Activated CD4-positive, alpha-beta T cell treated with anti-CD3 and anti-CD28 coated beads, Interleukin-2, amount 10 ng/mL, durations not matched to agents 7 days and 5 days (primary cell): ENCODE results near the gene SCRG1. TPM values are rescaled to one million over a fixed set of nuclear protein-coding genes. Genes with fewer than 3 reads are reported as not detected.
A peak's percentile ranks its signal among the peaks of the same experiment; 100 is the strongest.

Source experiments
- CTCF ChIA-PET: fragments of 350-600 bp; sonication (Branson Sonifier 250); formaldehyde crosslinking; loops from one replicate; lab custom pipeline; 2021; ENCODE audit warnings: antibody characterized with exemption; lab: Charles Lee
- POLR2A ChIA-PET: fragments of 350-600 bp; sonication (Branson Sonifier 250); formaldehyde crosslinking; loops from one replicate; lab custom pipeline; 2021; ENCODE audit warnings: antibody characterized with exemption; lab: Charles Lee
- DNase-seq: peaks from one replicate; pipeline ENCODE4 v3.0.0-alpha.2; 2020
- H3K27ac Mint-ChIP-seq: one replicate; pipeline ENCODE4 v1.8.0; 2021; ENCODE audit warnings: mild to moderate bottlenecking, moderate library complexity, mixed read lengths
- H3K27me3 Mint-ChIP-seq: one replicate; pipeline ENCODE4 v1.8.0; 2021; ENCODE audit warnings: mixed read lengths
- H3K36me3 Mint-ChIP-seq: one replicate; pipeline ENCODE4 v1.8.0; 2021; ENCODE audit warnings: low read depth, mixed read lengths
- H3K4me1 Mint-ChIP-seq: one replicate; pipeline ENCODE4 v1.8.0; 2021; ENCODE audit warnings: mixed read lengths
- H3K4me3 Mint-ChIP-seq: one replicate; pipeline ENCODE4 v1.8.0; 2021; ENCODE audit warnings: mild to moderate bottlenecking, moderate library complexity, mixed read lengths
- H3K9me3 Mint-ChIP-seq: one replicate; pipeline ENCODE4 v1.8.0; 2021; ENCODE audit warnings: mixed read lengths
- total RNA-seq, 2 experiments: library from RNA; stranded (reverse); gene quantifications; one replicate each; pipeline ENCODE4 v1.2.3, GENCODE V29; 2021

SCRG1 gene
- total RNA-seq = not detected

DNA sequence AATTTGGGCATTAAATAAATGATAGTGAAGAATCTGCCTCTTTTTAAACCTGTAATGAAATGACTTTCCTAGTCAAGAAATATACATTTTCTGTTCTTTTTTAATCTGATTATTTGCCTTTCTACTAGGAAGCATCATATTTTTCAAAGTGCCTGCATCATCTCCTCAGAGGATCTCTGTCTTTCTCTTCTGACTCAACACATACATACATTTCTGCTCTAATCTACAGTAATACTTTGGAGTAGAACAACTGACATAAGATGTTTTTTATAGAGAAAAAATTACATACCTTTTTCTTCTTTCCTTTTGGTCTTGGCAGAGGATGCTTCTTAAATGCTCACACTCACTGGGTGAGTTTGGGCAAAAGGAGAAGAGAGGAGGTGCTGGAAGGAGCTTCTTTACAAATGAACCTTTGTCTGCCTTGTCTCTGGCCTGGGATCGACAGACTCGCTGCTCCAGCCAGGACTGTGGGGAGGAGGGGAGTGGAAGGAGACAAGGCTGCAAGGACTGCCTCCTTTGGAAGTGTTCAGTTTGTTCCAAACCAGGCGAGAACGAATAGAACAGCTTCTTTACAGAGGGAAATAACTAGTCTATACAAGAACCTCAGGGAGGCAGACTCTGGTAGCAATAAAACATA, at the start of gene SCRG1:
TSS of gene SCRG1 (minus strand) at position 338 of the 637 bp plus-strand sequence. CDS start 7,702 bp downstream, outside the sequence.
- POLR2A ChIA-PET = no interaction called here
- no peak within 1 kb of the TSS for H3K27ac Mint-ChIP-seq
- no peak for DNase-seq

DNA sequence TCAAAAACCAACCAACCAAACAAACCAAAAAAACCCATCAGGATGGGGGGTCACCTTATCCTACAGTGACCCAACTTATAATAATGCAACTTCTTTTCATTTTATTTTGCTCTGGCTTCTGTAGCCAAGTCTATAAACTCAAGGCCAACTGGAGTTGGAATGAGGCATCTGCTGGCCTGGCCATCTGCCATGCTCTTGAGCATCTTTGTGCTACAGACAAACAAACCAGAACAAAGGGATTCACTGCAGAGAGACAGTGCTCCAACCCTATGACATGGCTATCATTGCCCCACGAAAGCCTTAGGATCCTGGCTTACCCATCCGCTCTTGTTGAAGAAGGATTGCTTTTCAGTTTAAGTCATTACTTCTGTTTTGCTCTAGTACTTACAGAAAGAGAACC, 49.2 kb upstream of the SCRG1 start:
- ChIA-PET CTCF (no interaction called here), POLR2A (no interaction called here)
- Mint-ChIP-seq H3K27ac (no peak overlapping the region), H3K4me1 (peaks cover 7% of the 10 kb centered on the region), H3K27me3 (no peaks in the 10 kb centered on the region), H3K4me3 (no peak overlapping the region), H3K36me3 (peaks cover 3% of the 10 kb centered on the region), H3K9me3 (peaks cover 2% of the 10 kb centered on the region)
- DNase-seq = no peak

More for the DNA sequence above, at the start of gene SCRG1:
- Mint-ChIP-seq H3K27me3 (peaks cover 2% of the 10 kb centered on the region), H3K36me3 (peaks cover 8% of the 10 kb centered on the region), H3K9me3 (no peaks in the 10 kb centered on the region), H3K4me3 (no peak within 1 kb of the TSS), H3K4me1 (peaks cover 3% of the 10 kb centered on the region)
- CTCF ChIA-PET = interaction anchor here (0.6 to 1.2 kb wide), 2 partner anchors 13 to 14 kb away, joined by 3 read pairs; no protein-coding TSS in a partner anchor

DNA sequence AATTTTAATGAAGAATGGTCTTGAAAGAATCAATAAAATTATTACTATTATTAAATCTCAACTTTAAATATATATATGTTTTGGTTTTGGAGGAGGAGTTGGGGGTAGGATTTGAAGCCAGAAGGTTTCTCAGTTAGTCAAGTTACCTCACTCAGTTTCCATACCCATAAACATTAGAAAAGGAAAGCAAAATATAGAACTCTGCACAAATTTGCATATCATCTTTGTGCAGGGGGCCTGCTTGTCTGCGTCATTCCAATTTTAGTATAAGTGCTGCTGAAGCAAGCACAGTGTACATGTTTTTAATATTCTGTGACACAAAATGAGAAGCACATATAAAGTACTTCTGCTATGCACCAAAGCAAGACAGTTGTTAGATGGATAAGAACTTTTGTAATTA, 47.5 kb upstream of the SCRG1 start:
- no peak overlapping the region for H3K4me3 Mint-ChIP-seq
- H3K36me3 Mint-ChIP-seq = peaks cover 6% of the 10 kb centered on the region
- ChIA-PET POLR2A (no interaction called here), CTCF (no interaction called here)
- no peak for DNase-seq
- H3K27ac Mint-ChIP-seq = no peak overlapping the region
- no peaks in the 10 kb centered on the region for H3K27me3 Mint-ChIP-seq
- H3K4me1 Mint-ChIP-seq = peaks cover 17% of the 10 kb centered on the region
- peaks cover 2% of the 10 kb centered on the region for H3K9me3 Mint-ChIP-seq

DNA sequence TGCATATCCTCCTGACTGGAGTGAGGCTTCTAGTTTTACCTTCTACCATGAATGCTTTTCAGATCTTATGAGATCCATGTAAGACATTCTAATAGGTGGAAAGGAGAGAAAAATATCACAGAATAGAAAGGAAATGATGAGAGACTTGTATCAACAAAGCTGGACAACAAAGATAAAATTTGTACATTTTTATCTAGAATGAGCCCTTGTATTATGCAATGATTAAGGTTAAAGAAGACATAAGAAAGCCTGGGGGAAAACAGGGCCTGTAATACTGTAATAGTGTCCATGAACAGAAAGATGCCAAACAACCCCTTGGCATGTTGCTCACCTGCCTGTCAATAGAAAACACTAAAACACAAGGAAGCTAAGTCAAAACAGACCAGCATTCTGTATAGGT, 44.2 kb upstream of the SCRG1 start:
- POLR2A ChIA-PET = no interaction called here

DNA sequence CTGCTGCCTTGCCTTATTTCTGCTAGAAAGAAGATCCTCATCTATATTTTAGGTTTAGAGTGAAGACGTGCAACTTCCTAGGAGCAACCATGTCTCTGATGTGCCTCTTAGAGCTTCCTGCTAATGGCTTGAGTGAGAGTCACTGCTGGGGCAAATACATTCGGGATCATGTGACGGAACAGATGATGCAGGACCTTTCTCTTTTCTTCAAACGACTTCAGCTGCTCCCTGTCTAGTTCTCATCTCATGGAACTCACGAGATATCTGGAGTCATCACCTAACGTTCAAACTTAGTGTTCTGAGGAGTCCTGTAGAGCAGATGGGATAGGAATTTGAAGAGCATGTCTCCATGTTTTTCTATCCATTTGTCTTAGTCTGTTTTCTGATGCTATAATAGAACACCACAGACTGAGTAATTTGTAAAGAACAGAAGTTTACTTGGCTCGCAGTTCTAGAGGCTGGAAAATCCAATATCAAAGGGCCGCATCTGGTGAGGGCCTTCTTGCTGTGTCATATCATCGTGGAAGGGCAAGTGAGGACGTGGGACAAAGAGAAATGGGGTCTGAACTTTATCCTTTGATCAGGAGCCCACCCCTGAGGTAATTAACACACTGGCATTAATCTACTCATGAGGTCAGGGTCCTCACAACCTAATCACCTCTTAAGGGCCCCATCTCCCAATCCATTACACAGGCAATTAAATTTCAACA, 43.5 kb upstream of the SCRG1 start:
- Mint-ChIP-seq H3K36me3 (peaks cover 6% of the 10 kb centered on the region), H3K4me3 (no peak overlapping the region), H3K27me3 (no peaks in the 10 kb centered on the region), H3K27ac (no peak overlapping the region), H3K9me3 (peaks cover 6% of the 10 kb centered on the region), H3K4me1 (peaks cover 30% of the 10 kb centered on the region)
- ChIA-PET POLR2A (no interaction called here), CTCF (no interaction called here)
- DNase-seq = no peak

More for the DNA sequence above, 44.2 kb upstream of the SCRG1 start:
- no peak for DNase-seq
- CTCF ChIA-PET = no interaction called here
- H3K27me3 Mint-ChIP-seq = no peaks in the 10 kb centered on the region
- H3K4me3 Mint-ChIP-seq = no peak overlapping the region
- H3K27ac Mint-ChIP-seq = no peak overlapping the region
- H3K4me1 Mint-ChIP-seq = peaks cover 30% of the 10 kb centered on the region
- peaks cover 6% of the 10 kb centered on the region for H3K36me3 Mint-ChIP-seq
- H3K9me3 Mint-ChIP-seq = peaks cover 6% of the 10 kb centered on the region

DNA sequence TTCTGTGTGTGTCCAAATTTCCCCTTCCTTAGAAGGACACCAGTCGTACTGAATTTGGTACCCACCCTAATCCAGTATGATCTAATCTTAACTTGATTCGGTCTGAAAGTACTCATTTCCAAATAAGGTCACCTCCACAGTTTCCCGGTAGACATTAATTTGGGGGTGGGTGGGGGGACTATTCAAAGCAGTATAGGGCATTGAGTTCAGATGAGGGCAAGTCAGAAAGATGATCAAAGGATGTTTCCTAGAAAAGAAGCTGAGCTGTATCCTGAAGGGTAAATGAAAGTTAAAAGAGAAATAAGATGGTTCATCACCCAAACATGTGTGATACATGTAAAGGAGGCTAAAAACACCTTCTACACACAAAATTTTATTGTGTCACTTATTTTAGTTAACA, 42.0 kb upstream of the SCRG1 start:
- ChIA-PET POLR2A (no interaction called here), CTCF (interaction anchor here (1.0 kb wide), 1 partner anchor 21 kb away, joined by 3 read pairs; no protein-coding TSS in a partner anchor)
- no peak overlapping the region for H3K4me3 Mint-ChIP-seq
- peak; percentile 35 for DNase-seq
- peaks cover 6% of the 10 kb centered on the region for H3K36me3 Mint-ChIP-seq
- H3K4me1 Mint-ChIP-seq = peaks cover 30% of the 10 kb centered on the region
- peak overlapping the region; percentile 54 for H3K27ac Mint-ChIP-seq
- peaks cover 6% of the 10 kb centered on the region for H3K9me3 Mint-ChIP-seq
- H3K27me3 Mint-ChIP-seq = peaks cover 5% of the 10 kb centered on the region

DNA sequence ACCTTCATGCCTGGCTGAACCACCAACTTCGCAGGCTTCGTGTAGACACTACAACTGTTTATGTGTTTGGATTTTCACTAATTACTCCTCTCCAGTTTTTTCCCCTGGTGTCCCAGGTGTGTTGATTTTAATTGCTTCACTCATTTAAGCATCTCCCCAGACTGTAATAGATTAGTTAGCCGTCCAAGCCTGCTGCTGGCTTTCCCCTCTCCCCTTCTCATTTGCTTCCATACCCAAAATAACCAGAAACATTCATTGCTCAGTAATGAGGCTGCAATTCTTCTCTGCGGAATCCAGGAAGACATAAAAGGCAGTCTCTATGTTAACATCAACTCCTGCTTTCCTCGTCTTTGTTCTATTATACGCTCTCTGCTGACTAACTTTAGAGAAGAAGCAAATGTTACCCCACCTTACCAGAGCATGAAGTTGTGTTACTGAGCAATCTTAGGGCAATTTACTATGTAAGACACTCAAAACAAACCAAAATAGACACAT, 37.9 kb upstream of the SCRG1 start:
- H3K36me3 Mint-ChIP-seq = no peaks in the 10 kb centered on the region
- H3K4me3 Mint-ChIP-seq = no peak overlapping the region
- peaks cover 26% of the 10 kb centered on the region for H3K4me1 Mint-ChIP-seq
- H3K9me3 Mint-ChIP-seq = peaks cover 4% of the 10 kb centered on the region
- CTCF ChIA-PET = interaction anchor here (1.4 kb wide), 1 partner anchor 25 kb away, joined by 4 read pairs; no protein-coding TSS in a partner anchor
- no peak for DNase-seq
- POLR2A ChIA-PET = no interaction called here
- peaks cover 16% of the 10 kb centered on the region for H3K27me3 Mint-ChIP-seq
- no peak overlapping the region for H3K27ac Mint-ChIP-seq

DNA sequence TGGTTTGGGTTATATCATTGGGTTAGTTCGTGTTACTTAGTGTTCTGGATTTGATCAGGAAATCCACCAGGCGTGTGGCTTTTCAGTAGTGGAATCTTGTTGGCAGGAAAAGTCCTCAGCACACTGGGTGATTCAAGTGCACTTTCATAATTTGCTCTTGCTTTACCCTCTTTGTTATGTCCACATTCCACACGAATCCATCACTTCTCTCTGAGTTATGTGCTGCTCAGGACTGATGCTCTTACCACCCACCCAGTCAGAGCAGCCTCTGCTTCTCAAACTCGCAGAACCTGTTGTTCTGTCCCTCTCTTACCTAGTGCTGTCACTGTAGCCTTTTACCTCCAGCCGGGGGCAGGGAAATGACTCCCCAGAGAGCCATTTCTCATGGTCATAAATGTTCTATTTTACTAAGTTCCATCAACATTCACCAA, 37.2 kb upstream of the SCRG1 start:
- Mint-ChIP-seq H3K9me3 (peaks cover 5% of the 10 kb centered on the region), H3K27me3 (peaks cover 16% of the 10 kb centered on the region), H3K4me3 (no peak overlapping the region), H3K36me3 (peaks cover under 1% of the 10 kb centered on the region), H3K4me1 (peaks cover 19% of the 10 kb centered on the region), H3K27ac (peak overlapping the region; percentile 21)
- CTCF ChIA-PET = no interaction called here
- no peak for DNase-seq
- POLR2A ChIA-PET = no interaction called here

DNA sequence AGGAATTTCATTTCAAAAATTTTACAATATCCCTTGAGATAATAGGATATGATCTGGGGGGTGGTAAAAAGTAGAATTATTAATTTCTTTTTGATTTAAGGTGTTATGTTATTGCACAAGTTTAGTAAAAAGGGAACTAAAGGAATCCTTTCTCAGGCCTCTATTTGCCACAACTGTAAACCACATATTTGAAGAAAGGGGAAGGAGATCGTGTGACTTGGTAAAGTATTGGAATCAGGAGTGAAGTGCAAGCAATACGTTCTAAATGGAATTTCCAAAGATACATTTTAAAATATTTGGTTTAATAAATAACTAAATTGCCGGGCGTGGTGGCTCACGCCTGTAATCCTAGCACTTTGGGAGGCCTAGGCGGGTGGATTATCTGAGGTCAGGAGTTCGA, 35.3 kb upstream of the SCRG1 start:
- no peak overlapping the region for H3K4me3 Mint-ChIP-seq
- peaks cover 4% of the 10 kb centered on the region for H3K4me1 Mint-ChIP-seq
- peaks cover 8% of the 10 kb centered on the region for H3K9me3 Mint-ChIP-seq
- POLR2A ChIA-PET = no interaction called here
- peaks cover 2% of the 10 kb centered on the region for H3K36me3 Mint-ChIP-seq
- no peak for DNase-seq
- H3K27ac Mint-ChIP-seq = no peak overlapping the region
- CTCF ChIA-PET = interaction anchor here (1.4 kb wide), 1 partner anchor 14 kb away, joined by 3 read pairs; no protein-coding TSS in a partner anchor
- H3K27me3 Mint-ChIP-seq = peaks cover 16% of the 10 kb centered on the region

DNA sequence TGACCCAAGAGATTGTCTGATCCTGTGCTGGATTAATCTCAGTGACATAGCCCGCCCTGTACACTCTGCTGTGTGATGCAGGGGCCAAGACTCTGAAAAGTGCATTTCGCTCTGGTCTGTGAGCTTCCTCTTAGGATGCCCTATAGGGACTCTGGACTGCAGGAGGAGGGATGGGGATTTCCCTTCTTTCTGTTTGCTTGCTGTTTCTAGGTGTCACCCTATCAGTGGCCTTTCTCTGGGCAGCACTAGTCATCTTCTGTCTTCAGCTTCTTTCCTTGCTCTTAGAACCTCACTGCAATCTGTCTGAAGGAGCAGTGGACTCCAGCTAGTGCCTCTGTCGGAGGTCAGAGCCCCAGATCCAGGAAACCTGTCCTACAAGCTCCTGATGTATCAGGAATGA, 34.5 kb upstream of the SCRG1 start:
- ChIA-PET CTCF (interaction anchor here (0.5 to 1.0 kb wide), 2 partner anchors 13 to 27 kb away, joined by 3 read pairs; no protein-coding TSS in a partner anchor), POLR2A (no interaction called here)
- Mint-ChIP-seq H3K27me3 (peaks cover 16% of the 10 kb centered on the region), H3K27ac (no peak overlapping the region), H3K9me3 (peaks cover 4% of the 10 kb centered on the region), H3K36me3 (peaks cover 2% of the 10 kb centered on the region), H3K4me1 (peaks cover 6% of the 10 kb centered on the region), H3K4me3 (no peak overlapping the region)
- no peak for DNase-seq

DNA sequence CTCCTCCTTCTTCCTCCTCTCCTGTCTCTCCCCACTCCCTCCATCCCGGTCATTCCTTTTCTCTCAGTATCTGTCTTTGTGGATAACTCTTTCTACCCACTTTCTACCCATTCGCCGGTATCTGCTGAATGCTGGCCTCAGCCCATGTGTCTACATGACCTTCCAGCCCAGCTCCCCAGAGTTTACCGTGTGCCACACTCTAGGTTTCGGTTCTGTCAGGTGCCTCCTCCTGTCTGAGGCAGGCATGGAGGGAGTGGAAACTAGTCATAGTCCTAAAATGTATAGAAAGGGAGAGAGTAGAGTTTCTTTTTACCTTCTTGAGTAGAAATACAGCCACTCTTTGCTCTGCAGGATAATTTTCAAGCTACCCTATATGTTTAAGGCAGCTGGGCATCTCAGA, 33.5 kb upstream of the SCRG1 start:
- Mint-ChIP-seq H3K27ac (no peak overlapping the region), H3K4me3 (no peak overlapping the region), H3K36me3 (peaks cover 5% of the 10 kb centered on the region), H3K4me1 (peaks cover 10% of the 10 kb centered on the region), H3K9me3 (peaks cover 4% of the 10 kb centered on the region), H3K27me3 (peaks cover 16% of the 10 kb centered on the region)
- ChIA-PET POLR2A (no interaction called here), CTCF (no interaction called here)
- no peak for DNase-seq

DNA sequence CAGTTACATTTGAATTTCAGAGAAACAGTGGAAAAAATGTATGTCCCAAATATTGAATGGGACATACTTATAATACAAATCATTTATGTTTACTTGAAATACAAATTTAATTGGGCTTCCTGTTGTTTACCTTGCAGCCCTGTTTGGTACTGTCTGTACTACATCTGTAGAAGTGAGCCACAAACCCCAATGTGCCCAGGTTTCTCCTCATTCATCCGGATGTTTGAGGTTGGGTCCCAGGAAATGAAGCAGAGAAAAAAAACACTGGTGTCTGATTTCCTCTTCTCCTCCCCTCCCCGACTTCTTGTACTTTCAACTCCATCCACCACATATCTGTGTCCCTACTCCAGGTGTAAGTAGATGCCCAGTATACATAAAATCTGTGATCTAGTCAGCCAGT, 27.1 kb upstream of the SCRG1 start:
- peaks cover 6% of the 10 kb centered on the region for H3K9me3 Mint-ChIP-seq
- POLR2A ChIA-PET = no interaction called here
- no peaks in the 10 kb centered on the region for H3K27me3 Mint-ChIP-seq
- peaks cover 4% of the 10 kb centered on the region for H3K36me3 Mint-ChIP-seq
- H3K4me3 Mint-ChIP-seq = no peak overlapping the region
- peak; percentile 57 for DNase-seq
- CTCF ChIA-PET = no interaction called here
- peak overlapping the region; percentile 61 for H3K27ac Mint-ChIP-seq
- H3K4me1 Mint-ChIP-seq = peaks cover 35% of the 10 kb centered on the region
